ENCODE data around the gene XIRP1. TPM values are rescaled to one million over a fixed set of nuclear protein-coding genes. Genes with fewer than 3 reads are reported as not detected.

The XIRP1 gene
- total and polyA plus RNA-seq, 2 of the 13 experiments (the other 11 are each of a cell fraction or from before 2014, with no cell fraction given), result not detected

DNA sequence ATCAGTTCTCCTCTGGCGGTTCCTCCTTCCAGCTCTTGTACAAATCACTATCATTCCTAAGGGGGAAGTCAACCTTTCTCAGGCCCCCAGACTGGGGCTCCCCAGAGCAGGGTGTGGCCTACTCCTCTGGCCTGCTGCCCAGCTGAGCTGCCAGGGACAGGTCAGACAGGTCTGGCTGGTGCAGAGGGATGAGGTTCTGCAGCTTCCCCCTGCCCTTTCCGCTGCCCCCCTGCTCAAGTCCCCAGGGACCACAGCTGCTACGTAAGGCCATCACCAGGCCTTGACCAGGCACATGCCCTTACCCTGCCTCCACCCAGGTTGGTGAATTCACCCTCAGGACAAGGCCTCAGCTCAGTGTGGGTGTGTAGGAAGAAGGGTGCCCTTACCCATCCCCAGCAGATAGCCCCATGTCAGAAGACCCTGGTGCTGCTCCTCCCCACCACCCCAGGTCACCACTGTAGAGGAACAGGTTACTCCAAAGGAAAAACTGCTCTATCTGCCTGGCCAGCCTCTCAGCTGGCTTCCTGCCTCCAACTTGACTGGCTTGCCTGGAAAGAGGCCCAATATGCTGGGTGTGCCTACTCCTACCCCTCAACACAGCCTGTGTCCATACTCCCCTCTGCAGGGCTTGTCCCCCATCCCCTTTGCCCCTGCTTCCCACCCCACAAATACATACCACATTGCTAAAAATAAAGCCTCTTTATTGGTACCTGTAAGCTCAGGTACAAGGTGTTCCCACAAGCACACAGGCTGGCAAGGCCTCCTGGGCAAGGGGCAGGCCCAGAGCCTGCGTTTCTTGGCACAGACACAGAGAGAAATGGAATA lies 51.0 kb downstream of the XIRP1 start:
- 97% methylated on average over 3 of the region's 4 CpGs for WGBS (ENCODE audit: low lambda C conversion rate)
- in situ Hi-C loops (cut with HindIII; ENCODE audit: extremely low pct_ligation_motif_present, low pct_unique_long_range_greater_than_20kb), result no loop called here
- Histone ChIP-seq H4K20me1 (ENCODE audit: insufficient read depth, low read length) (peaks cover 4% of the 10 kb centered on the region; the same call in 1 of the 2 replicates), H2AFZ (ENCODE audit: low read length) (no peak overlapping the region), H3K36me3 (replicated peaks in 1 of 2; ENCODE audit: control insufficient read depth in 1 of 2, insufficient read depth in 2 of 2, low read length in 2 of 2) (peaks cover 26 to 47% of the 10 kb centered on the region in 2 experiments; a peak in 4 of 5 replicates), H3K4me3 (replicated peaks in 1 of 3; ENCODE audit: insufficient read depth in 1 of 3, low read depth in 2 of 3, low read length in 3 of 3) (no peak overlapping the region), H3K9ac (ENCODE audit: insufficient read depth, low read depth, low read length) (no peak overlapping the region), H3K27ac (ENCODE audit: extremely low read length, insufficient read depth, low read length) (no peak overlapping the region), H3K27me3 (ENCODE audit: control insufficient read depth in 1 of 2, insufficient read depth in 2 of 2, low read length in 2 of 2) (no peaks in the 10 kb centered on the region), H3K79me2 (ENCODE audit: insufficient read depth, low read length) (no peaks in the 10 kb centered on the region), H3K4me2 (ENCODE audit: low read depth, low read length) (no peak overlapping the region), H3K9me3 (ENCODE audit: low read length) (no peaks in the 10 kb centered on the region), H3K4me1 (ENCODE audit: insufficient read depth, low read length) (peaks cover 1% of the 10 kb centered on the region)
- ChIA-PET POLR2A (interaction anchor here (0.6 kb wide), 1 partner anchor 40 kb away, joined by 3 read pairs; no protein-coding TSS in a partner anchor), CTCF (ENCODE audit: low intra/inter-chr PET ratio, low total read pairs) (no interaction called here)
- FAIRE-seq (no peak), DNase-seq (ENCODE audit: low spot score) (no peak), ATAC-seq (peak; percentile 21)
- peak; percentile 12 for TF ChIP-seq RBM22 (optimal IDR thresholded peaks at IDR 0.05; ENCODE audit: low read length)
- no peak for TF ChIP-seq CREB1 (IDR thresholded peaks at IDR 0.05)
- TF ChIP-seq CREB1 (CRISPR knock-in tag; IDR thresholded peaks at IDR 0.05), result no peak
- peak; percentile 40 for TF ChIP-seq AGO2 (optimal IDR thresholded peaks at IDR 0.05; ENCODE audit: low read depth, low read length)
- peak in 1 of 2 experiments; percentile 29; a peak in 1 of 4 replicates for TF ChIP-seq POLR2A (IDR thresholded peaks at IDR 0.05; ENCODE audit: insufficient read depth in 1 of 2, low read depth in 2 of 2, low read length in 2 of 2)
- TF ChIP-seq, protein P1, sequence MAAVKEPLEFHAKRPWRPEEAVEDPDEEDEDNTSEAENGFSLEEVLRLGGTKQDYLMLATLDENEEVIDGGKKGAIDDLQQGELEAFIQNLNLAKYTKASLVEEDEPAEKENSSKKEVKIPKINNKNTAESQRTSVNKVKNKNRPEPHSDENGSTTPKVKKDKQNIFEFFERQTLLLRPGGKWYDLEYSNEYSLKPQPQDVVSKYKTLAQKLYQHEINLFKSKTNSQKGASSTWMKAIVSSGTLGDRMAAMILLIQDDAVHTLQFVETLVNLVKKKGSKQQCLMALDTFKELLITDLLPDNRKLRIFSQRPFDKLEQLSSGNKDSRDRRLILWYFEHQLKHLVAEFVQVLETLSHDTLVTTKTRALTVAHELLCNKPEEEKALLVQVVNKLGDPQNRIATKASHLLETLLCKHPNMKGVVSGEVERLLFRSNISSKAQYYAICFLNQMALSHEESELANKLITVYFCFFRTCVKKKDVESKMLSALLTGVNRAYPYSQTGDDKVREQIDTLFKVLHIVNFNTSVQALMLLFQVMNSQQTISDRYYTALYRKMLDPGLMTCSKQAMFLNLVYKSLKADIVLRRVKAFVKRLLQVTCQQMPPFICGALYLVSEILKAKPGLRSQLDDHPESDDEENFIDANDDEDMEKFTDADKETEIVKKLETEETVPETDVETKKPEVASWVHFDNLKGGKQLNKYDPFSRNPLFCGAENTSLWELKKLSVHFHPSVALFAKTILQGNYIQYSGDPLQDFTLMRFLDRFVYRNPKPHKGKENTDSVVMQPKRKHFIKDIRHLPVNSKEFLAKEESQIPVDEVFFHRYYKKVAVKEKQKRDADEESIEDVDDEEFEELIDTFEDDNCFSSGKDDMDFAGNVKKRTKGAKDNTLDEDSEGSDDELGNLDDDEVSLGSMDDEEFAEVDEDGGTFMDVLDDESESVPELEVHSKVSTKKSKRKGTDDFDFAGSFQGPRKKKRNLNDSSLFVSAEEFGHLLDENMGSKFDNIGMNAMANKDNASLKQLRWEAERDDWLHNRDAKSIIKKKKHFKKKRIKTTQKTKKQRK (IDR thresholded peaks at IDR 0.05; ENCODE audit: low read length), result no peak
- no peak for TF ChIP-seq PCBP2 (optimal IDR thresholded peaks at IDR 0.05; ENCODE audit: low read depth, low read length, poor library complexity, severe bottlenecking)
- no peak for TF ChIP-seq KLF11 (CRISPR knock-in tag; IDR thresholded peaks at IDR 0.05)
- no TSS peak for BruUV-seq (replicated peaks)
- intact Hi-C loops (cut with micrococcal nuclease; ENCODE audit: unreplicated experiment), result no loop called here
